GM12878 (cell line): Measurements from ENCODE around the gene EFNA4. TPM values are rescaled to one million over a fixed set of nuclear protein-coding genes. Genes with fewer than 3 reads are reported as not detected.

Source experiments
- ATAC-seq: fragments of 200-7000 bp; cut with Tn5 transposase; 3 replicates; pipeline ENCODE4 v1.9.1; 2020; ENCODE audit warnings: mild to moderate bottlenecking, moderate library complexity
- BruUV-seq: library from RNA; stranded (reverse); fragments of 400-500 nt; replicated peaks from 2 replicates; lab custom pipeline; 2021; lab: Mats Ljungman, UMichigan
- CTCF ChIA-PET: fragments of 300-600 bp; sonication (Branson Sonifier 250); formaldehyde crosslinking; extraction: SDS; loops from one replicate; lab custom pipeline; 2021; ENCODE audit warnings: inconsistent platforms; lab: Yijun Ruan, JAX
- POLR2A ChIA-PET: fragments of 350-600 bp; formaldehyde crosslinking; extraction: SDS; loops from one replicate; lab custom pipeline; 2021; ENCODE audit warnings: inconsistent platforms; lab: Charles Lee
- RAD21 ChIA-PET: fragments of 300-600 bp; sonication (Branson Sonifier 250); formaldehyde crosslinking; loops from one replicate; lab custom pipeline; 2023; ENCODE audit warnings: antibody characterized with exemption; ENCODE audit not compliant: unreplicated experiment; lab: Charles Lee
- SMC1A ChIA-PET: fragments of 300-600 bp; sonication (Branson Sonifier 250); formaldehyde crosslinking; loops from one replicate; lab custom pipeline; 2023; ENCODE audit not compliant: unreplicated experiment, uncharacterized antibody; lab: Charles Lee
- DNase-seq: peaks from one replicate; pipeline ENCODE4 v3.0.0-alpha.2; 2011; ENCODE audit warnings: low read depth, low spot score
- FAIRE-seq: peaks from 3 replicates; lab custom pipeline; 2011; peaks lifted over from hg19 to GRCh38; lab: Jason Lieb, UNC
- H2AFZ ChIP-seq: 2 replicates; pipeline ENCODE4 v1.6.0; 2011; ENCODE audit warnings: low read depth, low read length, control low read depth; ENCODE audit not compliant: control insufficient read depth
- H3K27ac ChIP-seq: 2 replicates; pipeline ENCODE4 v1.5.1; 2011; ENCODE audit warnings: control low read depth; ENCODE audit not compliant: control insufficient read depth, insufficient read depth
- H3K27me3 ChIP-seq, 2 experiments: replicated peaks in 1 of 2; 2 replicates each; pipeline versions ENCODE4 v1.6.0 to v1.6.1; 2011; ENCODE audit warnings: low read length in 1 of 2; ENCODE audit not compliant: control insufficient read depth in 2 of 2, insufficient read depth in 2 of 2
- H3K36me3 ChIP-seq, 2 experiments: 2 replicates each; pipeline ENCODE4 v1.5.1; 2011; ENCODE audit warnings: low read length in 1 of 2; ENCODE audit not compliant: control insufficient read depth in 2 of 2, insufficient read depth in 2 of 2
- H3K4me1 ChIP-seq: 2 replicates; pipeline ENCODE4 v1.6.1; 2011; ENCODE audit warnings: mild to moderate bottlenecking, low read length, moderate library complexity, mixed read lengths; ENCODE audit not compliant: control insufficient read depth, insufficient read depth
- H3K4me2 ChIP-seq: 2 replicates; pipeline ENCODE4 v1.6.0; 2011; ENCODE audit warnings: control low read depth; ENCODE audit not compliant: control insufficient read depth, insufficient read depth
- H3K4me3 ChIP-seq: fragments of 200-600 bp; sonication (generic); 2 replicates; pipeline ENCODE4 v1.5.1; 2016
- H3K79me2 ChIP-seq: 2 replicates; pipeline ENCODE4 v1.6.0; 2011; ENCODE audit warnings: low read length; ENCODE audit not compliant: control insufficient read depth, insufficient read depth
- H3K9ac ChIP-seq: 2 replicates; pipeline ENCODE4 v1.8.0; 2011; ENCODE audit warnings: low read length, control low read depth, mixed read lengths; ENCODE audit not compliant: control insufficient read depth, insufficient read depth
- H3K9me3 ChIP-seq: replicated peaks from 3 replicates; pipeline ENCODE4 v1.5.1; 2011; ENCODE audit warnings: mild to moderate bottlenecking, low read length; ENCODE audit not compliant: control insufficient read depth, insufficient read depth
- H4K20me1 ChIP-seq: 2 replicates; pipeline ENCODE4 v1.6.0; 2011; ENCODE audit not compliant: control insufficient read depth, insufficient read depth
- ASH2L ChIP-seq: fragments of 300-600, 200-600 bp; sonication (generic); IDR thresholded peaks from 2 replicates; pipeline ENCODE4 v1.6.1; 2017; ENCODE audit warnings: low read depth, mild to moderate bottlenecking, borderline replicate concordance
- BMI1 ChIP-seq: fragments of 450-650 bp; IDR thresholded peaks from 2 replicates; pipeline ENCODE4 v1.6.1; 2016; ENCODE audit warnings: mild to moderate bottlenecking, moderate library complexity, borderline replicate concordance
- CTCF ChIP-seq, 3 experiments: IDR thresholded peaks in 2 of 3; conservative IDR thresholded peaks in 1 of 3; 2 replicates each; pipeline ENCODE4 v1.5.1; 2011; ENCODE audit warnings: low read depth in 3 of 3, low read length in 3 of 3, mild to moderate bottlenecking in 3 of 3, control low read depth in 2 of 3, moderate library complexity in 2 of 3, inconsistent platforms in 1 of 3, mixed read lengths in 1 of 3; ENCODE audit not compliant: control insufficient read depth in 2 of 3, insufficient read depth in 1 of 3; ENCODE audit errors: extremely low read depth in 1 of 3
- HDGF ChIP-seq: fragments of 450-650 bp; IDR thresholded peaks from 2 replicates; pipeline ENCODE4 v1.6.1; 2016; ENCODE audit warnings: antibody characterized with exemption
- IKZF1 ChIP-seq: fragments of 450-650 bp; conservative IDR thresholded peaks from 2 replicates; pipeline ENCODE4 v1.6.1; 2017; ENCODE audit warnings: antibody characterized with exemption, mild to moderate bottlenecking
- NFYB ChIP-seq: IDR thresholded peaks from 2 replicates; pipeline ENCODE4 v1.6.1; 2011; ENCODE audit warnings: low read depth, mild to moderate bottlenecking, low read length, improper control_type of control experiment, moderate library complexity; ENCODE audit not compliant: insufficient read depth
- NRF1 ChIP-seq: conservative IDR thresholded peaks from 2 replicates; pipeline ENCODE4 v1.6.1; 2011; ENCODE audit warnings: mild to moderate bottlenecking, low read depth, low read length, improper control_type of control experiment
- POLR2AphosphoS2 ChIP-seq: IDR thresholded peaks from 2 replicates; pipeline ENCODE4 v1.6.1; 2011; ENCODE audit warnings: low read depth, mild to moderate bottlenecking, low read length, improper control_type of control experiment, moderate library complexity
- RAD51 ChIP-seq: fragments of 450-650 bp; IDR thresholded peaks from 2 replicates; pipeline ENCODE4 v1.6.1; 2016; ENCODE audit warnings: moderate library complexity, mild to moderate bottlenecking, inconsistent platforms
- RFX5 ChIP-seq: IDR thresholded peaks from 2 replicates; pipeline ENCODE4 v1.6.1; 2011; ENCODE audit warnings: low read depth, low read length, improper control_type of control experiment
- SP1 ChIP-seq: IDR thresholded peaks from one replicate; pipeline ENCODE4 v1.6.1; 2011; ENCODE audit warnings: low read depth, low read length
- STAT3 ChIP-seq: IDR thresholded peaks from 2 replicates; pipeline ENCODE4 v1.6.1; 2011; ENCODE audit warnings: low read depth, low read length, improper control_type of control experiment
- WGBS: methylation state at CpG from one replicate; pipeline ENCODE4 v1.1.6; 2016; ENCODE audit warnings: low lambda C conversion rate; ENCODE audit not compliant: insufficient replicate concordance, insufficient coverage; ENCODE audit errors: missing lambda C conversion rate; 5-methylcytosine and 5-hydroxymethylcytosine counted together
- in situ Hi-C: fragments of 300-500 bp; cut with MboI; formaldehyde crosslinking; loops from 9 replicates; pipeline ENCODE4 v1.14.3; 2018; ENCODE audit warnings: mixed read lengths
- intact Hi-C: fragments of 100-400 bp; cut with micrococcal nuclease; formaldehyde crosslinking; loops from one replicate; pipeline ENCODE4 v1.14.2; 2022; ENCODE audit not compliant: unreplicated experiment
- polyA plus RNA-seq, 11 experiments: library from polyadenylated mRNA; depleted of rRNA in 4 of 11; unstranded in 6 of 11; stranded (reverse) in 5 of 11; fragments of >200 nt; fragmentation: Nextera tagmentation in 4 of 11; fragmentation: Illumina TruSeq in 1 of 11; extraction: Ambion mirVana in 4 of 11; extraction: Trizol in 1 of 11; gene quantifications; 1 replicate in 1 of 11; 2 replicates in 10 of 11; pipeline versions ENCODE4 v1.2.1 to v1.2.3, GENCODE V29; 2011 to 2016; ENCODE audit warnings: inconsistent platforms in 2 of 11, missing spikeins in 2 of 11, low read depth in 1 of 11
- total RNA-seq, 4 experiments: library from RNA; depleted of rRNA in 3 of 4; stranded (reverse); fragments of >200 nt in 3 of 4; fragmentation: Illumina TruSeq in 1 of 4; extraction: Trizol in 1 of 4; gene quantifications; 2 replicates each; pipeline versions ENCODE4 v1.2.1 to v1.2.3, GENCODE V29; 2013 to 2021

The EFNA4 gene
- total and polyA plus RNA-seq, 10 of the 15 experiments (the other 5 are each of a cell fraction or from before 2014, with no cell fraction given), result 0.52 to 14.1 (median 4.8) TPM

- WGBS, result 78% methylated on average over 3 of the region's 3 CpGs
- H3K9me3 ChIP-seq, result no peaks in the 10 kb centered on the region
- H3K36me3 ChIP-seq, result no peaks in the 10 kb centered on the region; a peak in 2 of 4 replicates
- no peak for DNase-seq
- TF ChIP-seq POLR2AphosphoS2, result no peak
- TF ChIP-seq, all 136 proteins: peak for 0
- in situ Hi-C loops, result no loop called here
- ChIA-PET CTCF (interaction anchor here (0.7 to 15.5 kb wide), 4 partner anchors 10 to 138 kb away, joined by 3 to 195 read pairs (median 4); partner anchors contain the start of gene EFNA3), RAD21 (no interaction called here), SMC1A (no interaction called here), POLR2A (no interaction called here)
- Histone ChIP-seq H4K20me1 (no peaks in the 10 kb centered on the region), H3K27me3 (no peaks in the 10 kb centered on the region), H3K4me2 (no peak overlapping the region), H3K79me2 (no peaks in the 10 kb centered on the region), H3K27ac (no peak overlapping the region), H2AFZ (no peak overlapping the region), H3K9ac (no peak overlapping the region), H3K4me1 (peaks cover 10% of the 10 kb centered on the region), H3K4me3 (no peak overlapping the region)
- intact Hi-C loops, result no loop called here
- FAIRE-seq (no peak), ATAC-seq (no peak)
- BruUV-seq, result no TSS peak
These were observed 5.1 kb downstream of the EFNA4 start for GRCh38 chr1:155068599-155068998.

- ATAC-seq (no peak), FAIRE-seq (no peak), DNase-seq (no peak)
- RAD21 ChIA-PET, result no interaction called here
- H3K9me3 ChIP-seq, result no peaks in the 10 kb centered on the region
- no TSS peak for BruUV-seq
- H3K79me2 ChIP-seq, result no peaks in the 10 kb centered on the region
- no peak overlapping the region for H2AFZ ChIP-seq
- 78% methylated on average over 7 of the region's 7 CpGs for WGBS
- no peak overlapping the region for H3K4me3 ChIP-seq
- POLR2A ChIA-PET, result no interaction called here
- no peak overlapping the region for H3K27ac ChIP-seq
- no peaks in the 10 kb centered on the region; a peak in 2 of 4 replicates for H3K36me3 ChIP-seq
- SMC1A ChIA-PET, result interaction anchor here (1.4 kb wide), 1 partner anchor 8 kb away, joined by 3 read pairs; no protein-coding TSS in a partner anchor
- no peak overlapping the region for H3K9ac ChIP-seq
- H4K20me1 ChIP-seq, result no peaks in the 10 kb centered on the region
- H3K27me3 ChIP-seq, result no peaks in the 10 kb centered on the region
- H3K4me2 ChIP-seq, result no peak overlapping the region
- in situ Hi-C loops, result no loop called here
- intact Hi-C loops, result no loop called here
- TF ChIP-seq HDGF, result no peak
- TF ChIP-seq ASH2L, result no peak
- TF ChIP-seq BMI1, result no peak
- TF ChIP-seq SP1, result no peak
- no peak for TF ChIP-seq IKZF1
- no peak for TF ChIP-seq NFYB
- no peak for TF ChIP-seq CTCF (IDR thresholded peaks at IDR 0.05 in 2 of 3, conservative IDR thresholded peaks at IDR 0.05 in 1 of 3; ENCODE audit: control insufficient read depth in 2 of 3, extremely low read depth in 1 of 3, insufficient read depth in 1 of 3, low read depth in 3 of 3, low read length in 3 of 3)
- TF ChIP-seq RFX5, result no peak
- TF ChIP-seq RAD51, result no peak
- no peak for TF ChIP-seq STAT3
- TF ChIP-seq NRF1, result no peak
- CTCF ChIA-PET, result interaction anchor here (2.0 to 3.6 kb wide), 2 partner anchors 15 to 22 kb away, joined by 7 to 23 read pairs; no protein-coding TSS in a partner anchor
- H3K4me1 ChIP-seq, result peaks cover 10% of the 10 kb centered on the region
These were observed 6.1 kb downstream of the EFNA4 start for GRCh38 chr1:155069551-155070157.
